Hepatocyte (in vitro differentiated cells): ENCODE data around the gene NEAT1. TPM values are rescaled to one million over a fixed set of nuclear protein-coding genes. Genes with fewer than 3 reads are reported as not detected.

Source experiments
- DNase-seq: peaks from one replicate; pipeline ENCODE4 v3.0.0-alpha.2; 2016; ENCODE audit warnings: low spot score
- H2AFZ ChIP-seq: fragments of 200-600 bp; sonication (generic); 2 replicates; pipeline ENCODE4 v1.6.0; 2016; ENCODE audit warnings: antibody characterized with exemption, mild to moderate bottlenecking
- H3K27ac ChIP-seq: fragments of 200-600 bp; sonication (generic); 2 replicates; pipeline ENCODE4 v1.5.1; 2016; ENCODE audit warnings: mild to moderate bottlenecking
- H3K27me3 ChIP-seq: fragments of 200-600 bp; sonication (generic); 2 replicates; pipeline ENCODE4 v1.6.1; 2016
- H3K36me3 ChIP-seq: fragments of 200-600 bp; sonication (generic); replicated peaks from 2 replicates; pipeline ENCODE4 v1.5.1; 2016; ENCODE audit warnings: low read depth; ENCODE audit not compliant: insufficient read depth
- H3K4me1 ChIP-seq: fragments of 200-600 bp; sonication (generic); 2 replicates; pipeline ENCODE4 v1.5.1; 2016; ENCODE audit warnings: mild to moderate bottlenecking, moderate library complexity; ENCODE audit not compliant: insufficient read depth
- H3K4me2 ChIP-seq: fragments of 200-600 bp; sonication (generic); 2 replicates; pipeline ENCODE4 v1.6.0; 2016
- H3K4me3 ChIP-seq: fragments of 200-600 bp; sonication (generic); 2 replicates; pipeline ENCODE4 v1.5.1; 2016; ENCODE audit warnings: mild to moderate bottlenecking
- H3K79me2 ChIP-seq: fragments of 200-600 bp; sonication (generic); 2 replicates; pipeline ENCODE4 v1.6.0; 2017; ENCODE audit warnings: mild to moderate bottlenecking
- H3K9me2 ChIP-seq: fragments of 200-600 bp; sonication (generic); replicated peaks from 2 replicates; pipeline ENCODE4 v1.6.0; 2017; ENCODE audit warnings: mild to moderate bottlenecking; ENCODE audit not compliant: insufficient read depth
- H3K9me3 ChIP-seq: fragments of 200-600 bp; sonication (generic); 2 replicates; pipeline ENCODE4 v1.5.1; 2016; ENCODE audit warnings: low read depth, mild to moderate bottlenecking
- H4K20me1 ChIP-seq: fragments of 200-600 bp; sonication (generic); 2 replicates; pipeline ENCODE4 v1.6.0; 2016; ENCODE audit warnings: mild to moderate bottlenecking; ENCODE audit not compliant: insufficient read depth, poor library complexity, severe bottlenecking
- EZH2 ChIP-seq: fragments of 200-600 bp; sonication (generic); IDR thresholded peaks from 2 replicates; pipeline ENCODE4 v1.6.1; 2016; ENCODE audit warnings: antibody characterized with exemption, mild to moderate bottlenecking, borderline replicate concordance
- EZH2phosphoT487 ChIP-seq: fragments of 200-600 bp; sonication (generic); IDR thresholded peaks from one replicate; pipeline ENCODE4 v1.6.1; 2018; ENCODE audit warnings: antibody characterized with exemption, mild to moderate bottlenecking, low read depth, moderate library complexity; ENCODE audit not compliant: unreplicated experiment, severe bottlenecking
- WGBS: methylation state at CpG from one replicate; pipeline ENCODE4 v1.1.6; 2016; ENCODE audit warnings: low lambda C conversion rate; ENCODE audit errors: missing lambda C conversion rate; 5-methylcytosine and 5-hydroxymethylcytosine counted together
- polyA plus RNA-seq: library from polyadenylated mRNA; unstranded; fragments of >200 nt; fragmentation: Nextera tagmentation; extraction: Ambion mirVana; gene quantifications from 2 replicates; pipeline ENCODE4 v1.2.1, GENCODE V29; 2016
- total RNA-seq: library from RNA; depleted of rRNA; stranded (reverse); fragments of >200 nt; gene quantifications from 2 replicates; pipeline ENCODE4 v1.2.3, GENCODE V29; 2014
- TF ChIP-seq, protein P1 (sequence below): fragments of 200-600 bp; sonication (generic); IDR thresholded peaks from 2 replicates; pipeline ENCODE4 v1.5.1; 2016; ENCODE audit warnings: antibody characterized with exemption, mild to moderate bottlenecking; ENCODE audit not compliant: poor library complexity

NEAT1 gene
- total and polyA plus RNA-seq, 2 experiments from 2014 or later, result 130 to 168 TPM

DNA sequence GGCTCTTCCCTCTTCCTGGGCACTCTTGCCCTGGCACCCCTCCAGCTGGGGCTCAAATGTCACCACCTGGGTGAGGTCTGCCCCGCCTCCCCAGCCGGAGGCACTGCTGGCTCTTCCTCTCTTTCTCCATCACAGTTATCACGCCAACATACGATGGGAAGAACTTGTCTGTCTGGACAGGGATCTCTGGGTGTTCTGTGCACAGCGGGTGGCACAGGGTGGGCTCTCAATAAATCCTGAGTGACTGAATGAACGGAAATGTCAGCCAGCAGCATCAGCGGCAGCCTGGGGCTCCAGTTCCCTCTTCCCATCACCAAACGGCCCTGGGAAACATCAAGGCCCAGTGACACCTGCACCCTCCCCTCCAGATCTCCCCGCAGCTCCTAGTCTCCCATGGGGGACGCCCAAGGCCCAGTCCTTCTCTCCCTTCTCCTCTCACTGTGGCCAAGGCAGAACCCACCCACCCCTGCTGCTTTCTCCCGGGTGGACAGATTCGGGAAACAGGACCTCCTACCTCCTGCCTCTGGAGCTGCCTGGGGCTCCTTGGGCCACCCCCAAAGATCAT, 39.7 kb upstream of the NEAT1 start:
- Histone ChIP-seq H3K9me3 (no peaks in the 10 kb centered on the region), H3K4me1 (peaks cover 70% of the 10 kb centered on the region), H3K36me3 (no peaks in the 10 kb centered on the region), H3K4me3 (no peak overlapping the region), H2AFZ (no peak overlapping the region), H4K20me1 (no peaks in the 10 kb centered on the region), H3K79me2 (peaks cover 19% of the 10 kb centered on the region), H3K4me2 (peak overlapping the region; percentile 69), H3K27ac (peak overlapping the region; percentile 99), H3K27me3 (no peaks in the 10 kb centered on the region), H3K9me2 (no peaks in the 10 kb centered on the region)
- WGBS, result 41% methylated on average over 12 of the region's 12 CpGs
- TF ChIP-seq EZH2phosphoT487 (no peak), EZH2 (no peak)
- TF ChIP-seq, protein P1, sequence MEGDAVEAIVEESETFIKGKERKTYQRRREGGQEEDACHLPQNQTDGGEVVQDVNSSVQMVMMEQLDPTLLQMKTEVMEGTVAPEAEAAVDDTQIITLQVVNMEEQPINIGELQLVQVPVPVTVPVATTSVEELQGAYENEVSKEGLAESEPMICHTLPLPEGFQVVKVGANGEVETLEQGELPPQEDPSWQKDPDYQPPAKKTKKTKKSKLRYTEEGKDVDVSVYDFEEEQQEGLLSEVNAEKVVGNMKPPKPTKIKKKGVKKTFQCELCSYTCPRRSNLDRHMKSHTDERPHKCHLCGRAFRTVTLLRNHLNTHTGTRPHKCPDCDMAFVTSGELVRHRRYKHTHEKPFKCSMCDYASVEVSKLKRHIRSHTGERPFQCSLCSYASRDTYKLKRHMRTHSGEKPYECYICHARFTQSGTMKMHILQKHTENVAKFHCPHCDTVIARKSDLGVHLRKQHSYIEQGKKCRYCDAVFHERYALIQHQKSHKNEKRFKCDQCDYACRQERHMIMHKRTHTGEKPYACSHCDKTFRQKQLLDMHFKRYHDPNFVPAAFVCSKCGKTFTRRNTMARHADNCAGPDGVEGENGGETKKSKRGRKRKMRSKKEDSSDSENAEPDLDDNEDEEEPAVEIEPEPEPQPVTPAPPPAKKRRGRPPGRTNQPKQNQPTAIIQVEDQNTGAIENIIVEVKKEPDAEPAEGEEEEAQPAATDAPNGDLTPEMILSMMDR, result no peak
- no peak for DNase-seq

GRCh38 chr11:65383778-65384177, 38.8 kb upstream of the NEAT1 start:
- H3K9me2 ChIP-seq, result no peaks in the 10 kb centered on the region
- 77% methylated on average over 6 of the region's 6 CpGs for WGBS
- no peak overlapping the region for H2AFZ ChIP-seq
- H3K36me3 ChIP-seq, result no peaks in the 10 kb centered on the region
- no peak overlapping the region for H3K4me3 ChIP-seq
- H3K79me2 ChIP-seq, result peaks cover 26% of the 10 kb centered on the region
- TF ChIP-seq EZH2, result no peak
- TF ChIP-seq, protein P1, result no peak
- TF ChIP-seq EZH2phosphoT487, result no peak
- peaks cover 61% of the 10 kb centered on the region for H3K4me1 ChIP-seq
- H4K20me1 ChIP-seq, result no peaks in the 10 kb centered on the region
- no peak overlapping the region for H3K4me2 ChIP-seq
- no peaks in the 10 kb centered on the region for H3K27me3 ChIP-seq
- H3K27ac ChIP-seq, result peak overlapping the region; percentile 99
- H3K9me3 ChIP-seq, result no peaks in the 10 kb centered on the region
- DNase-seq, result no peak

DNA sequence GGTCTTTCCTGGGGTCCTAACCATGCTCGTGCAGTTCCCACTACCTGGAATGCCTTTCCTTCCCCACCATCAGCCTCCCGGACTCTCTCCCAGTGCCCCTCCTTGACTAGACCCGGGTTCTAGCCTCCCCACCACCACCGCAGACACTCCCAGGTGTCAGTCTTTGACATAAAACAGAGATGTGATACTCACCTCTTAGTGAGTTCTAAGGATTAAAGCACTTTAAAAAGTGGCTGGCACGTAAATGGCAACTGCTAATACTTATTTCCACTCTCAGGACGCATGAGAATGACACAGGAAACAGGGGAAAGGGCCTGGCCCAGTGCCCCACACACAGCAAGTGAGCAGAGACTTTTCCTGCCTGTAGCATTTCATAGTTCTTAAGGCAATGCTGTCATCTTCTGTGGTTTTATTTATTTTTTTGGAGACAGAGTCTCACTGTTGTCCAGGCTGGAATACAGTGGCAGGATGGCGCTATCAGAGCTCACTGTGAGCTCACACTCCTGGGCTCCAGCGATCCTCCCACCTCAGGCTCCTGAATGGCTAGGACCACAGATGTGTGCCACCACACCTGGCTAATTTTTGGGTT, 38.2 kb upstream of the NEAT1 start:
- no peaks in the 10 kb centered on the region for H3K9me3 ChIP-seq
- peaks cover 58% of the 10 kb centered on the region for H3K4me1 ChIP-seq
- peak overlapping the region; percentile 99 for H3K27ac ChIP-seq
- no peaks in the 10 kb centered on the region for H3K9me2 ChIP-seq
- no peak overlapping the region for H2AFZ ChIP-seq
- no peaks in the 10 kb centered on the region for H4K20me1 ChIP-seq
- no peaks in the 10 kb centered on the region for H3K27me3 ChIP-seq
- DNase-seq, result no peak
- H3K36me3 ChIP-seq, result no peaks in the 10 kb centered on the region
- H3K4me2 ChIP-seq, result no peak overlapping the region
- TF ChIP-seq, protein P1, result no peak
- TF ChIP-seq EZH2phosphoT487 (no peak), EZH2 (no peak)
- no peak overlapping the region for H3K4me3 ChIP-seq
- 61% methylated on average over 8 of the region's 8 CpGs for WGBS
- H3K79me2 ChIP-seq, result peaks cover 32% of the 10 kb centered on the region
